ENCODE results near the gene TMEM94.
"Not testable (repeated sequence)": the region's sequence is repeated elsewhere in the genome, so short reads cannot be mapped to it uniquely, and the experiment has no call there.

TMEM94 gene

GRCh38 chr17:75445896-75446295 is 10.5 kb upstream of the TMEM94 start:
- H3K9me3 ChIP-seq (ENCODE audit: control insufficient read depth, insufficient read depth, low read depth, low read length); H3K27ac ChIP-seq (ENCODE audit: extremely low read depth, low read depth, low read length); H3K36me3 ChIP-seq (ENCODE audit: control insufficient read depth in 2 of 2, insufficient read depth in 1 of 2, low read length in 2 of 2); H3K4me3 ChIP-seq (ENCODE audit: low read depth, low read length); H3K4me1 ChIP-seq (ENCODE audit: control insufficient read depth, insufficient read depth, low read length); CTCF ChIA-PET: not testable (repeated sequence)
- POLR2A ChIA-PET = interaction anchor here (0.6 to 1.1 kb wide), 3 partner anchors 10 to 640 kb away, joined by 3 to 4 read pairs (median 4); partner anchors contain the start of gene TMEM94
- 0 out of 2 replicates have a peak, but pooled peaks have one; percentile 17 for TF ChIP-seq RBAK (tag by site-specific recombination; IDR thresholded peaks at IDR 0.05)

GRCh38 chr17:75447951-75448856 is 8.2 kb upstream of the TMEM94 start:
- Histone ChIP-seq H3K4me1 (ENCODE audit: control insufficient read depth, insufficient read depth, low read length) (no peaks in the 10 kb centered on the region), H3K27ac (ENCODE audit: extremely low read depth, low read depth, low read length) (no peak overlapping the region), H3K9me3 (ENCODE audit: control insufficient read depth, insufficient read depth, low read depth, low read length) (no peaks in the 10 kb centered on the region), H3K36me3 (ENCODE audit: control insufficient read depth in 2 of 2, insufficient read depth in 1 of 2, low read length in 2 of 2) (no peaks in the 10 kb centered on the region), H3K4me3 (ENCODE audit: low read depth, low read length) (no peak overlapping the region)
- TF ChIP-seq PRDM1 (tag by site-specific recombination; IDR thresholded peaks at IDR 0.05) (no peak), ZBTB48 (tag by site-specific recombination; IDR thresholded peaks at IDR 0.05) (no peak), ZNF558 (tag by site-specific recombination; IDR thresholded peaks at IDR 0.05) (no peak), GLI4 (tag by site-specific recombination; IDR thresholded peaks at IDR 0.05) (no peak), GLIS2 (tag by site-specific recombination; IDR thresholded peaks at IDR 0.05) (no peak), ZNF521 (tag by site-specific recombination; IDR thresholded peaks at IDR 0.05) (no peak), ZNF26 (tag by site-specific recombination; IDR thresholded peaks at IDR 0.05) (no peak), ZNF146 (tag by site-specific recombination; IDR thresholded peaks at IDR 0.05) (no peak), SP2 (tag by site-specific recombination; IDR thresholded peaks at IDR 0.05) (no peak), REPIN1 (tag by site-specific recombination; IDR thresholded peaks at IDR 0.05; ENCODE audit: low read depth) (no peak), ZNF626 (tag by site-specific recombination; IDR thresholded peaks at IDR 0.05) (no peak), ZNF664 (tag by site-specific recombination; IDR thresholded peaks at IDR 0.05) (no peak), ZNF302 (tag by site-specific recombination; IDR thresholded peaks at IDR 0.05; ENCODE audit: low read depth) (no peak), HOXD13 (CRISPR knock-in tag; IDR thresholded peaks at IDR 0.05; ENCODE audit: borderline replicate concordance) (no peak), ZNF426 (tag by site-specific recombination; IDR thresholded peaks at IDR 0.05) (no peak)
- TF ChIP-seq, protein P1, sequence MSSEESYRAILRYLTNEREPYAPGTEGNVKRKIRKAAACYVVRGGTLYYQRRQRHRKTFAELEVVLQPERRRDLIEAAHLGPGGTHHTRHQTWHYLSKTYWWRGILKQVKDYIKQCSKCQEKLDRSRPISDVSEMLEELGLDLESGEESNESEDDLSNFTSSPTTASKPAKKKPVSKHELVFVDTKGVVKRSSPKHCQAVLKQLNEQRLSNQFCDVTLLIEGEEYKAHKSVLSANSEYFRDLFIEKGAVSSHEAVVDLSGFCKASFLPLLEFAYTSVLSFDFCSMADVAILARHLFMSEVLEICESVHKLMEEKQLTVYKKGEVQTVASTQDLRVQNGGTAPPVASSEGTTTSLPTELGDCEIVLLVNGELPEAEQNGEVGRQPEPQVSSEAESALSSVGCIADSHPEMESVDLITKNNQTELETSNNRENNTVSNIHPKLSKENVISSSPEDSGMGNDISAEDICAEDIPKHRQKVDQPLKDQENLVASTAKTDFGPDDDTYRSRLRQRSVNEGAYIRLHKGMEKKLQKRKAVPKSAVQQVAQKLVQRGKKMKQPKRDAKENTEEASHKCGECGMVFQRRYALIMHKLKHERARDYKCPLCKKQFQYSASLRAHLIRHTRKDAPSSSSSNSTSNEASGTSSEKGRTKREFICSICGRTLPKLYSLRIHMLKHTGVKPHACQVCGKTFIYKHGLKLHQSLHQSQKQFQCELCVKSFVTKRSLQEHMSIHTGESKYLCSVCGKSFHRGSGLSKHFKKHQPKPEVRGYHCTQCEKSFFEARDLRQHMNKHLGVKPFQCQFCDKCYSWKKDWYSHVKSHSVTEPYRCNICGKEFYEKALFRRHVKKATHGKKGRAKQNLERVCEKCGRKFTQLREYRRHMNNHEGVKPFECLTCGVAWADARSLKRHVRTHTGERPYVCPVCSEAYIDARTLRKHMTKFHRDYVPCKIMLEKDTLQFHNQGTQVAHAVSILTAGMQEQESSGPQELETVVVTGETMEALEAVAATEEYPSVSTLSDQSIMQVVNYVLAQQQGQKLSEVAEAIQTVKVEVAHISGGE (tag by site-specific recombination; conservative IDR thresholded peaks at IDR 0.05; ENCODE audit: low read depth) = no peak
- TF ChIP-seq, protein P2, sequence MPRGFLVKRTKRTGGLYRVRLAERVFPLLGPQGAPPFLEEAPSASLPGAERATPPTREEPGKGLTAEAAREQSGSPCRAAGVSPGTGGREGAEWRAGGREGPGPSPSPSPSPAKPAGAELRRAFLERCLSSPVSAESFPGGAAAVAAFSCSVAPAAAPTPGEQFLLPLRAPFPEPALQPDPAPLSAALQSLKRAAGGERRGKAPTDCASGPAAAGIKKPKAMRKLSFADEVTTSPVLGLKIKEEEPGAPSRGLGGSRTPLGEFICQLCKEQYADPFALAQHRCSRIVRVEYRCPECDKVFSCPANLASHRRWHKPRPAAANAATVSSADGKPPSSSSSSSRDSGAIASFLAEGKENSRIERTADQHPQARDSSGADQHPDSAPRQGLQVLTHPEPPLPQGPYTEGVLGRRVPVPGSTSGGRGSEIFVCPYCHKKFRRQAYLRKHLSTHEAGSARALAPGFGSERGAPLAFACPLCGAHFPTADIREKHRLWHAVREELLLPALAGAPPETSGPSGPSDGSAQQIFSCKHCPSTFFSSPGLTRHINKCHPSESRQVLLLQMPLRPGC (tag by site-specific recombination; IDR thresholded peaks at IDR 0.05) = no peak
- TF ChIP-seq, protein P3, sequence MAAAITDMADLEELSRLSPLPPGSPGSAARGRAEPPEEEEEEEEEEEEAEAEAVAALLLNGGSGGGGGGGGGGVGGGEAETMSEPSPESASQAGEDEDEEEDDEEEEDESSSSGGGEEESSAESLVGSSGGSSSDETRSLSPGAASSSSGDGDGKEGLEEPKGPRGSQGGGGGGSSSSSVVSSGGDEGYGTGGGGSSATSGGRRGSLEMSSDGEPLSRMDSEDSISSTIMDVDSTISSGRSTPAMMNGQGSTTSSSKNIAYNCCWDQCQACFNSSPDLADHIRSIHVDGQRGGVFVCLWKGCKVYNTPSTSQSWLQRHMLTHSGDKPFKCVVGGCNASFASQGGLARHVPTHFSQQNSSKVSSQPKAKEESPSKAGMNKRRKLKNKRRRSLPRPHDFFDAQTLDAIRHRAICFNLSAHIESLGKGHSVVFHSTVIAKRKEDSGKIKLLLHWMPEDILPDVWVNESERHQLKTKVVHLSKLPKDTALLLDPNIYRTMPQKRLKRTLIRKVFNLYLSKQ (tag by site-specific recombination; IDR thresholded peaks at IDR 0.05; ENCODE audit: borderline replicate concordance) = no peak
- ChIA-PET CTCF (interaction anchor here (0.9 to 1.3 kb wide), 5 partner anchors 8 to 177 kb away, joined by 3 to 4 read pairs (median 4); partner anchors contain the start of genes MIF4GD and TMEM94), POLR2A (interaction anchor here (0.6 to 1.5 kb wide), 3 partner anchors 8 to 249 kb away, joined by 4 to 8 read pairs (median 4); partner anchors contain the start of gene TMEM94)
